ENCODE data around the gene CADPS2.

CADPS2 gene

DNA sequence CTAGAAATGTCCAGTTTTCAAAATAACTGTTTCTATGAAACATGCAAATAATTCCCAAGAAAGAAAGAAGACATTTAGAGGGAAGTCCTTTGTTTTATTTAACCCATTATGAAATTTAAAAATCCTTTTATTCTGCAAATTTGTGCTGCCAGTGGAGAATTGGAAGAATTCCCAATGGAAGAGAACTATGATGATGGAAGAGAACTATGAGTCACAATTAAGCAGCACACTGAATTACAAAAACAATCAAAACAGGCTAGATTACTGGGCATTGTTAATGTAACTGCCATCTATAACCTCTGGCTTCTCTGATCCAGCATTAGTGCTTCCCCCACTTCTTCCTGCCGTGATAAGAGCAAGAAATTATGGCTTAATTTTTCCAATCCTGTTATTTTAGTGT lies 455.6 kb downstream of the CADPS2 start:
- no peak for DNase-seq

GRCh38 chr7:122429926-122430325 lies 456.3 kb downstream of the CADPS2 start:
- DNase-seq, result no peak

- DNase-seq, result no peak
Observed at GRCh38 chr7:122425731-122426130, 460.5 kb downstream of the CADPS2 start.

- no peak for DNase-seq
Observed at GRCh38 chr7:122423591-122423990, 462.7 kb downstream of the CADPS2 start.

- DNase-seq, result no peak
Observed at GRCh38 chr7:122416336-122416735, 469.9 kb downstream of the CADPS2 start.

DNA sequence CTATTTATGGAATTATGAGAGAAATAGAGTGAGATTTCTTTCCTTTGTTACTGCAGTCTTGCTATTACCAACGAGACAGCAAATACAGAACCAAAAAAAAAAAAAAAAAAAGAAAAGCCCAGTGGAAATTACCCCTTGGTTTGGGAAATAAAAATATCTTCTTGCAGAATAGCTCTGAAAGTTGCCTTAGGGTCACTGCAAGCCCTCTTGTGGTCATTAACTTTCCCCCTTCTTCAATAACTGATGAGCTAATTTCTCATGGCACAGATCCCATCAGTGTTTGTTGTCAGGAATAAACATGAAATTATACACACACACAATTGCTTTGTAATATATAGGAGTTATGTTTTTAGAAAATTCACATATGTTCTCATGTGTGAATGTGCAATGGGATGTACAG lies 470.8 kb downstream of the CADPS2 start:
- DNase-seq, result no peak

DNA sequence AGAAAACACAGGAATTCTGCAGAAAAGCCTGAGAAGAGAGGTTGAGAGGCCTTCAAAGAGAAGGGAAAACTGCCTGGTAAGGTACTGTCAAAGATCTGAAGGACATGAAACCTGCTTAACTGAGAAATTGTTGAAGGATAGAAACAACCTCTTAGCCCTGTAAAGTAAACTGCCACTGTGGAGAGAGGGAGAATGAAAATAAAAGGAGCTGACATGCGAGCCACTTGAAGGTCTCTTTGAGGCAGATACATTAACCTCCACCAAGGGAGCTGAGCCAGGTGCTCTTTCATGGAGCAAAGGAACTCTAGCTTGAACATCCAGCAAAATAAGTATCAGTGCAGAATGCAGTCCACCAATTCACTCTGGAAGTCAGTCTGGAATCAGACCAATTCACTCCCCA lies 472.9 kb downstream of the CADPS2 start:
- DNase-seq, result no peak

GRCh38 chr7:122412883-122413282 lies 473.4 kb downstream of the CADPS2 start:
- no peak for DNase-seq

DNA sequence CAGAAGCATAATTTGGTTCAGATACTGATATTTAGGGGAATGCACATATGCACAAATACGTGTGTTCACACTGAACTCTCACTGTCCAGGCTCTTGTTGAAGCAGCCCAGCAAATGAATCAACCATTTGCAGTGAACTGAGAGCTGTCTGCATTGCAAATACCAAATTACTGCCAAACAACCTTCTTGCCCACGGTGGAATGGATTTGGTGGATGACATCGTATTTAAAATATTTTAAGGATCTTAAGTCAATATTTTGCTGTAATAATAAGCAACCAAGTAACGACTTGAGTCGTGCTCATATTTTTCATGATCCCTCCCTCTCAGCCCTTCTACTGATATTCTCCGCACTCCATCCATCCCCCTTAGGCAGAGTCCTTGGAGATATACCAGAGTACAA lies 473.8 kb downstream of the CADPS2 start:
- no peak for DNase-seq

- DNase-seq, result no peak
Observed at GRCh38 chr7:122407195-122407594, 479.1 kb downstream of the CADPS2 start.

GRCh38 chr7:122403113-122403512 lies 483.1 kb downstream of the CADPS2 start:
- no peak for DNase-seq

GRCh38 chr7:122402235-122402634 lies 484.0 kb downstream of the CADPS2 start:
- DNase-seq, result no peak

- DNase-seq, result no peak
Observed at GRCh38 chr7:122397381-122397780, 488.9 kb downstream of the CADPS2 start.

- no peak for DNase-seq
Observed at GRCh38 chr7:122394512-122394911, 491.7 kb downstream of the CADPS2 start.

DNA sequence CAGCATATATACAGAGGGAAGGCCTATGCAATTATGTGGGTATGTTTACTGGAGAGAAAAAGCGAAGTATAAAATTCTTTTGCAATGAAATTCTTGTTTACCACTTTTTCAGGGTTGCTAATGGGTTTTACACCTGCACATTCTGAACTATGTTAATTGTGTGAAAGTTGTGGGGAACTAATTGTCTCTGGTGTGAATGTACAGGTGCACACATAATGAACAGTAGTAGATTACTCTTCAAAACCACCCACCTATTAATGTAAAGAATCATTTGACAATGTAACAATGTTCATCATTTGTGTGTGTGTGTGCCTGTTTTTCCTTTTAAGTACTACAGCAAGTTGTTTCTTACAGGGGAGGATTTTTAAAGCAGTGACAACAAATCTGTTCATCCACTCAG lies 501.7 kb downstream of the CADPS2 start:
- no peak for DNase-seq

GRCh38 chr7:122383934-122384333 lies 502.3 kb downstream of the CADPS2 start:
- DNase-seq, result no peak

DNA sequence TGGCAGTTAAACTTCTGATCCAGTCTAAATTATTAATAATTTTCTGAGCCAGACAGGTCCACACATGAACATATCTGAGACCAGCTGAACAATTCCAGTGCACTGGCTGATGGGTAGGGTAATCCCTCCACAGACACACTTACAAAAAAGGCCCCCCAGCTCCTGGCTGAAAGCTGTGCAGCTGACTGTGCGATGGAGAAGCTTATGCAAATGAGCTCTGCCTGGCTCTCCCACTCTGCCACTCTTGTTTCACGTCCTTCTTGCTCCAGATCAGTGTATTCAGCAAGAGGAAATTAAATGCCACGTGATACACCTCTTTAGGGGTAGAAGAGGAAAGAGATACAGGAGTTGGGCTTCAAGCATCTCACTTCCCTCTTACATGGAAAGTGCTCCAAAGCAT lies 505.3 kb downstream of the CADPS2 start:
- DNase-seq, result no peak

DNA sequence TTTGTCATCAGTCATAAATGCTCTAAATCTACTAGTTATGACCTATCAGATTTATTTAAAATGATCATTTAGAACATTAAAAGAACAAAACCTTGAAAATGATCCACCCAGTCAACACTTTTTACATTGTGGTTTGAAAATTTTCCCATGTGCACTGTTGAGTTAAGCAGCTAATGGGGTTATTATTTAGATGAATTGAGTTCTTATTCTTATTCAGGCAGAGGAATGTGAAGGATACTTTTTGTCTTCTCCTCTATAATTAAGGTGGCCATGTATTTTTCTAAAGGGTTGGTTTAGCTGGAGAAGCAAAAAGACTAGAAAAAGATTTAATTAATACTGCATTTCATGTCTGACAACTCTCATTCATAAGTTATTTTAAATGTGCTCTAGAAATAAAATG lies 506.8 kb downstream of the CADPS2 start:
- DNase-seq, result no peak

DNA sequence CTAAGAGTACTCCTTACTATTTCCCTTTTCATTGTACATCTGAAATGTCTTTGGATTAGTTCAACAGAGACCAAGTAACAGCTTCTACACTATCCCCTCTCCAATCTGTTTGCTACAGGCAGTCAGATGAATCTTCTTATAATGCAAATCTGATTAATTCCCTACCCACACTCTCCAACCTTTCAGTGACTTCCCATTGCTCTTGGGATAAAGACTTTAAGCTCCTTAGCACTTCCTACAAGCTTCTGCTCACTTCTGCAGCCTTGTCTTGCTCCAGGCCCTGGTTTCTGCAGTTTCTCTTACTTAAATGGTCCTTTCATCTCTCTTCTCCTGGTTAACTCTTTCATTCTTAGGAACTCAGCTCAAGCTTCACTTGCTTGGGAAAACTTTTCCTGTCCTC lies 516.5 kb downstream of the CADPS2 start:
- no peak for DNase-seq

GRCh38 chr7:122364761-122365280 lies 521.4 kb downstream of the CADPS2 start:
- no peak for DNase-seq

DNA sequence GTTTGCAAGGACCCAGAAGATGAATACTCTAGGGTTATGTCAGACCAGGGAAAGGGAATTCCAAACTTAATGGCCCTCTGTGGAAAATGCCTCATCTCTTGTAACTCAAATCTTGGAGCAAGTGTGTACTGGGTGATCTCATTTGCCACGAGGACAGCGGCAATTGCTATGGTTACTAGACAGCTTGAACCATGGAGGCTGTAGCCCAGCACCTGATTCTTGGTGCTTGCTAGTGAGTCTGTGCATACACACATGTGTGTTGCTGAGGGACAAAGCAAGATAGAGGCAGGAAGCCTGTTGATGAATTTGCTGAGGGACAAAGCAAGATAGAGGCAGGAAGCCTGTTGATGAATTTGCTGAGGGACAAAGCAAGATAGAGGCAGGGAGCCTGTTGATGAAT lies 523.1 kb downstream of the CADPS2 start:
- no peak for DNase-seq

DNA sequence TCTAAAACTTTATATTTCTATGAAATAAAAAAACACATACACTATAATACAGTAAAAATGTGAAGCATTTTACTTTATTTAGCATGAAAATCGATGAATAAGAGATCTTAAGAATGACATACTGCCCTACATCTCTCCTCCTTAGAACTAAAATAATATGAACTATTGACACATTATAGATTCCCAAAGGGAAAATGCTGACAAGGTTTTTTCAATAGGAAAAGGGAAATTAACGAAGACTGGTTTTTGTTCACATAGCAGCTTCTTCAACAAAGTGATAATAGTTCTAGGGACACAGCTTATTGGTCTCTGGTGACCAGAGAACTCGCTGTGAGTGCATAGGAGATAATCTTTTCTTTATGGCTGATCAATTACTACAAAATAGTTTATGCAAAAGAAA lies 523.8 kb downstream of the CADPS2 start:
- no peak for DNase-seq

GRCh38 chr7:122354656-122355055 lies 531.6 kb downstream of the CADPS2 start:
- DNase-seq, result no peak

- DNase-seq, result no peak
Observed at GRCh38 chr7:122352454-122352853, 533.8 kb downstream of the CADPS2 start.

DNA sequence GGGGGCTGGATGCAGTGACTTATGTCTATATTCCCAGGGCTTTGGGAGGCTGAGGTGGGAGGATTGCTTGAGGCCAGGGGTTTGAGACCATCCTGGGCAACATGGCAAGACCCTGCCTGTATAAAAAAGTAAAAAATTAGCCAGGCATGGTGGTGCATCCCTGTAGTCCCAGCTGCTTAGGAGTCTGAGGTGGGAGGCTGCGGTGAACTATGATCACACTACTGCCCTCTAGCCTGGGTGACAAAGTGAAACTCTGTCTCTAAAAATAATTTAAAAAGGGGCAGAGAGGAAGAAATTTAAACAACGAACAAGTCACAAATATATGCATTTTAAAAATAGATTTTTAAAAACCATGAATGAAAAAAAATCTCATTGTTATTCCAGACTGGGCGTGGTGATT lies 535.6 kb downstream of the CADPS2 start:
- DNase-seq, result no peak

- no peak for DNase-seq
Observed at GRCh38 chr7:122344303-122344620, 542.0 kb downstream of the CADPS2 start.

All from kidney glomerular epithelial cell (primary cell).